LNCAP (cell line): ENCODE data around the gene NR2F2.

Experiments
- CTCF ChIP-seq: fragments of 450-650 bp; IDR thresholded peaks from 2 replicates; pipeline ENCODE4 v1.5.1; 2017; ENCODE audit warnings: mild to moderate bottlenecking

Gene NR2F2

GRCh38 chr15:96320107-96320506 lies 10.4 kb upstream of the NR2F2 start:
- no peak for TF ChIP-seq CTCF

GRCh38 chr15:96320703-96321638 lies 9.5 kb upstream of the NR2F2 start:
- TF ChIP-seq CTCF, result no peak

- TF ChIP-seq CTCF, result no peak
Observed at GRCh38 chr15:96321639-96322535, 8.6 kb upstream of the NR2F2 start.

GRCh38 chr15:96322536-96323318 lies 7.8 kb upstream of the NR2F2 start:
- TF ChIP-seq CTCF, result no peak

GRCh38 chr15:96323319-96324145 lies 7.0 kb upstream of the NR2F2 start:
- no peak for TF ChIP-seq CTCF

- TF ChIP-seq CTCF, result no peak
Observed at GRCh38 chr15:96324192-96324895, 6.2 kb upstream of the NR2F2 start.
